HT-29 (cell line): Measurements from ENCODE around the gene RAET1E. TPM values are rescaled to one million over a fixed set of nuclear protein-coding genes. Genes with fewer than 3 reads are reported as not detected.
A peak's percentile ranks its signal among the peaks of the same experiment; 100 is the strongest.

Experiments
- DNase-seq: peaks from one replicate; pipeline ENCODE4 v3.0.0-alpha.2; 2015; ENCODE audit warnings: low spot score
- total RNA-seq: library from RNA; depleted of rRNA; stranded (reverse); fragments of >200 nt; shearing (Covaris generic); gene quantifications from 2 replicates; pipeline ENCODE4 v1.2.3, GENCODE V29; 2014

RAET1E gene
- total RNA-seq, 1 experiment from 2014 or later, result 1.0 TPM

- no peak for DNase-seq
Measured at GRCh38 chr6:149890629-149891045, 7.3 kb downstream of the RAET1E start.

GRCh38 chr6:149889326-149889725 is 8.6 kb downstream of the RAET1E start:
- DNase-seq, result no peak

GRCh38 chr6:149888659-149889058 is 9.3 kb downstream of the RAET1E start:
- DNase-seq, result peak; percentile 2

GRCh38 chr6:149888093-149888492 is 9.8 kb downstream of the RAET1E start:
- peak; percentile 4 for DNase-seq

GRCh38 chr6:149887343-149887742 is 10.6 kb downstream of the RAET1E start:
- no peak for DNase-seq

GRCh38 chr6:149885888-149886287 is 12.0 kb downstream of the RAET1E start:
- no peak for DNase-seq

- no peak for DNase-seq
Measured at GRCh38 chr6:149884617-149885016, 13.3 kb downstream of the RAET1E start.

- no peak for DNase-seq
Measured at GRCh38 chr6:149884215-149884614, 13.7 kb downstream of the RAET1E start.

GRCh38 chr6:149881860-149882259 is 16.1 kb downstream of the RAET1E start:
- no peak for DNase-seq

- DNase-seq, result no peak
Measured at GRCh38 chr6:149881066-149881766, 16.7 kb downstream of the RAET1E start.

- no peak for DNase-seq
Measured at GRCh38 chr6:149877659-149878058, 20.3 kb downstream of the RAET1E start.

- no peak for DNase-seq
Measured at GRCh38 chr6:149876241-149876933, 21.5 kb downstream of the RAET1E start.

GRCh38 chr6:149872233-149872632 is 25.7 kb downstream of the RAET1E start:
- no peak for DNase-seq

- DNase-seq, result no peak
Measured at GRCh38 chr6:149871182-149871581, 26.7 kb downstream of the RAET1E start.

GRCh38 chr6:149869275-149869892 is 28.5 kb downstream of the RAET1E start:
- no peak for DNase-seq

- DNase-seq, result no peak
Measured at GRCh38 chr6:149867876-149868640, 29.9 kb downstream of the RAET1E start.

- DNase-seq, result peak; percentile 72
Measured at GRCh38 chr6:149864578-149865535, 33.1 kb downstream of the RAET1E start.

GRCh38 chr6:149863698-149864577 is 34.0 kb downstream of the RAET1E start, which contains the start of gene LRP11:
LRP11 (minus strand) TSS chr6:149864359; CDS start chr6:149864020, 339 bp downstream.
- peak; percentile 95 for DNase-seq

GRCh38 chr6:149862922-149863697 is 34.8 kb downstream of the RAET1E start:
- peak; percentile 64 for DNase-seq
